Hepatic stellate cell (primary cell): ENCODE data around the gene GGTLC1.

Experiments used
- DNase-seq: peaks from one replicate; pipeline ENCODE4 v3.0.0; 2011; ENCODE audit warnings: low spot score

Gene GGTLC1

GRCh38 chr20:23963941-23964340 is 24.6 kb downstream of the GGTLC1 start:
- no peak for DNase-seq

GRCh38 chr20:23962272-23962671 is 26.3 kb downstream of the GGTLC1 start:
- DNase-seq: no peak

- DNase-seq: no peak
Observed at GRCh38 chr20:23959054-23959453, 29.5 kb downstream of the GGTLC1 start.

DNA sequence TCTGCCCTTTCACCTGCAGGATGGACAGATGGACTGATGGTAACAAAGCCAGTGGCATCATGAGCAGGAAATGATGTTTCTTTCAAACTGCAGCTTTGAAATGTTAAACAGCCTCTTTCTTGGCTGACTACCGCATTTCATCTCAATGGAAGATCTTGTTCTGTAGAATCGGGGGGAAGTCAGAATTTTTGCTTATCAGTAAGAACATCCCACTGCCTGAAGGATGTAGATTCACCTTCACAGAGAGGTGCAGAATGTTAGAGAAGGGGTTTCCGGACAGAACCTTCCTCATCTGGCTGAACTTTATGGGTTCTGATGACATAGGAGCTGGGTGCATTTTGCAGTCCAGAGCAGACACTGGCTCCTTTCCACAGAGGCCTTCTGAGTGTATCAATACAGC is 32.7 kb downstream of the GGTLC1 start:
- DNase-seq: no peak

DNA sequence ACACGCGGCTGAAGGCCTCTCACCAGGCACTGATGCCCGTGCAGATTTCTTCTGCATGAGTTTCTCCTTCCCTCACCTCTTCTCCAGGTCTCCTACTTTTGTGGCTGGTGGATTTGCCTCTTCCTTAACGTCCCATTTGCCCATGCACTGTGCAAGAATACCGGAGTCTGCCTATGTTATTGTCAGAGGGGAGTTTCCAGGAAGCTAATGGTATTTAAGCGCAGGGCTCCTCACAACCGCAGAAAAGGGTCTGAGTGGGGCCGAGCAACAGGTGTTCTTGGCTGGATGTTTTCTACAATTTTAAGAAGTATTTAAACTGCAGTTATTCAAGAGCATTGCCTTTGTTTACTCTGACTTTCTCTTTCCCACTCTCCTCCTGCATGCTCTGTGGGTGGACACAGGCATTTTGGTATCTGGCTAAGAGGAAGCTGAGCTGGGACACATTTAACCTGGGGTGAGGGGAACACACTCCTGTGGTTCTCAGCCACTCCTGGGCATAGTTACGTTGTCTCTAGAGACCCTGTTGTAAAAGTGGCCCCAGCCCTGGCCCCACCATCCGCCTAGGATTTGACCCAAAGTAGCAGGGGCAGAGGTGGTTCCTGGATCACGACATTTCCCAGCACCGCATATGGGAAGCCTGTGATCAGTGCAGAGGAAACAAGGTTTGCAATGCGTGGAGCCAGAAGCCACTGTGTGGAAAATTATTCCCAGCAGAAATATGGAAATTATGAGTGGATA is 34.4 kb downstream of the GGTLC1 start:
- no peak for DNase-seq

DNA sequence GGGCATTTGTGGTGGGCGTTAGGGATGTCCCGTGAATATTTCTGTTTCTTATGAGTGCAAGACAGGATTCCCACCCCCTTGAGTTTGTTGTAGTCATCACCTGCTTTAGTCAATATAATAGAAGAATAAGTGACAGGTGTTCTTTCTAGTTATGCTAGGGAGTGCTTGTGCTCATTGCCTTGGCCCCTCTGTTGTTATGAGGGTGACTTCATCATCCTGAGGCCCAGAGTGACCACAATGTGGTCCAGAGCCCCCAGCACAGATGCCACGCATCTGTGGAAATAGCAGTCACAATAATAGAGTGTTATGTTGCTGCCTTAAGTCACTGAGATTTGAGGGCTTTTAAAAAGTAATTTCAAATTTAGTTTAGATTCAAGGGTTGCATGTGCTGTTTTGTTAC is 42.4 kb downstream of the GGTLC1 start:
- no peak for DNase-seq

DNA sequence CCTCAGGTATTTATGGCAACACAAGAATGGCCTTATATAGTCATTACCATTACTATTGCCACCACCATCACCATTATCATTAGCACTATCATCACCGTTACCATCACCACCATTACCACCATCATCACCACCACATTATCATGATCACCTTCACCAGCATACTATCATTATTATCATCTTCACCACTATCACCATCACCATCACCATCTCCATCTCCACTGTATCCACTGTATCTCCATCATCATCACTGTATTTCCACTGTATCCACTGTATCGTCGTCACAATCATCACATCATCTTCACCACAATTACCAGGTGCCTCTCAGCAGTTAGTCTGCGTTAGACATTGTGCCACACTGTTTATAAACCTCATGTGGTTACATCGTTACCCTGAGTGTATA is 45.3 kb downstream of the GGTLC1 start:
- no peak for DNase-seq

GRCh38 chr20:23939641-23940040 is 48.9 kb downstream of the GGTLC1 start:
- no peak for DNase-seq

DNA sequence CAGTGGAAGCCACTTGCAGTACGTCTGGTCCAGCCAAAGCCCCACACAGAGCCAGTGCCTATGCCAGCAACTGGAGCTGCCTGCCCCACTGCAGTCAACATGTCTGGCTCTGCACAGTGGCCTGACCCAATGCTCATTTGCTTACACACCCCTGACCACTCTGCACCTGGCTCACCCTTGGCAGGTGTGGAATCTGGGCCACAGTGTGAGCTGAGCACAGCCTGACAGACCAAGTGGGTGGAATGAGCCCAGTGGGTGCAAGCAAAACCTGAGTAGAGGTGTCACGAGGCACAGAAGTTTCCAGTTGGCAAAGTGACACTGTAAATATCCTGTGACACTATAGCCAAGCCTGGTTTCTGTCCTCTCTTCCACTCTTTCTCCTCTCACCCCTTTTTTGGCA is 49.5 kb downstream of the GGTLC1 start:
- DNase-seq: no peak

DNA sequence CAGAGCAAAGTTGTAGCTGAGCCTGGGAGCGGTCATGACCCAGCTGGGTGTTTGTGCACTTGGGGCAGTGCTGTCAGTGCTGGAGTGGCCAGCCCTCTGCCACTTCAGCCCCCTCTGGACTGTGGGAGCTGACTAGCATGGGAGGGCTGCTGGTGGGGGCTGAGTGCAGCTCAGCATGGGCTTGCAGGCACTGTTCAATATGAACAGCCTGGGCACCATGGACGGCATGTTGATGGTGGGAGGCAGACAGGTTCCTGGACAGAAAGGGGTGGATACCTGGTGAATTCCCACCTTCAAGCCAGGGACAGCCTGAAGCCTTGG is 50.5 kb downstream of the GGTLC1 start:
- no peak for DNase-seq

GRCh38 chr20:23937303-23938117 is 51.1 kb downstream of the GGTLC1 start:
- peak; percentile 36 for DNase-seq
